ENCODE results near the gene VPS52. TPM values are rescaled to one million over a fixed set of nuclear protein-coding genes. Genes with fewer than 3 reads are reported as not detected.

VPS52 gene
- polyA plus RNA-seq, 1 donor from 2014 or later = 29.1 TPM

GRCh38 chr6:33217246-33217645 is 54.4 kb downstream of the VPS52 start:
- Histone ChIP-seq H3K4me3 (ENCODE audit: low read length) (no peak overlapping the region), H4K20me1 (ENCODE audit: insufficient read depth) (no peaks in the 10 kb centered on the region), H3K27ac (ENCODE audit: low read length) (no peak overlapping the region), H3K4me2 (ENCODE audit: low read length) (no peak overlapping the region), H3K9me2 (ENCODE audit: insufficient read depth, low read length) (no peaks in the 10 kb centered on the region), H3K9ac (ENCODE audit: low read length) (no peak overlapping the region), H3K36me3 (ENCODE audit: insufficient read depth, low read length) (no peaks in the 10 kb centered on the region), H3F3A (ENCODE audit: insufficient read depth, low read length, poor library complexity, severe bottlenecking) (no peaks in the 10 kb centered on the region), H2AFZ (ENCODE audit: low read depth, low read length) (no peak overlapping the region), H3K79me2 (replicated peaks; ENCODE audit: insufficient read depth, low read length) (no peaks in the 10 kb centered on the region), H3K9me3 (ENCODE audit: low read length) (no peaks in the 10 kb centered on the region), H3K27me3 (ENCODE audit: insufficient read depth, low read depth, low read length) (peaks cover 5% of the 10 kb centered on the region)
- no peak for TF ChIP-seq TAF1 (IDR thresholded peaks at IDR 0.05; ENCODE audit: low read depth)
- TF ChIP-seq CTCF (IDR thresholded peaks at IDR 0.05; ENCODE audit: poor library complexity, severe bottlenecking) = no peak
- no peak for TF ChIP-seq RAD21 (conservative IDR thresholded peaks at IDR 0.05)

- Histone ChIP-seq H3F3A (ENCODE audit: insufficient read depth, low read length, poor library complexity, severe bottlenecking) (no peaks in the 10 kb centered on the region), H3K9me2 (ENCODE audit: insufficient read depth, low read length) (no peaks in the 10 kb centered on the region), H3K4me2 (ENCODE audit: low read length) (no peak overlapping the region), H3K27ac (ENCODE audit: low read length) (no peak overlapping the region), H3K9me3 (ENCODE audit: low read length) (no peaks in the 10 kb centered on the region), H3K79me2 (replicated peaks; ENCODE audit: insufficient read depth, low read length) (no peaks in the 10 kb centered on the region), H3K9ac (ENCODE audit: low read length) (no peak overlapping the region), H3K4me3 (ENCODE audit: low read length) (no peak overlapping the region), H2AFZ (ENCODE audit: low read depth, low read length) (no peak overlapping the region), H3K27me3 (ENCODE audit: insufficient read depth, low read depth, low read length) (peaks cover 5% of the 10 kb centered on the region), H4K20me1 (ENCODE audit: insufficient read depth) (no peaks in the 10 kb centered on the region), H3K36me3 (ENCODE audit: insufficient read depth, low read length) (no peaks in the 10 kb centered on the region)
- TF ChIP-seq MXI1 (conservative IDR thresholded peaks at IDR 0.05; ENCODE audit: poor library complexity, severe bottlenecking) (no peak), POLR2AphosphoS5 (IDR thresholded peaks at IDR 0.05) (no peak), TAF1 (IDR thresholded peaks at IDR 0.05; ENCODE audit: low read depth) (no peak), EP300 (conservative IDR thresholded peaks at IDR 0.05; ENCODE audit: poor library complexity, severe bottlenecking) (no peak), RAD21 (conservative IDR thresholded peaks at IDR 0.05) (no peak), EZH2 (IDR thresholded peaks at IDR 0.05; ENCODE audit: borderline replicate concordance, insufficient read depth, low read length, poor library complexity, severe bottlenecking) (no peak), SMC3 (conservative IDR thresholded peaks at IDR 0.05; ENCODE audit: poor library complexity) (no peak), CTCF (IDR thresholded peaks at IDR 0.05; ENCODE audit: poor library complexity, severe bottlenecking) (no peak)
- TF ChIP-seq, protein P1, sequence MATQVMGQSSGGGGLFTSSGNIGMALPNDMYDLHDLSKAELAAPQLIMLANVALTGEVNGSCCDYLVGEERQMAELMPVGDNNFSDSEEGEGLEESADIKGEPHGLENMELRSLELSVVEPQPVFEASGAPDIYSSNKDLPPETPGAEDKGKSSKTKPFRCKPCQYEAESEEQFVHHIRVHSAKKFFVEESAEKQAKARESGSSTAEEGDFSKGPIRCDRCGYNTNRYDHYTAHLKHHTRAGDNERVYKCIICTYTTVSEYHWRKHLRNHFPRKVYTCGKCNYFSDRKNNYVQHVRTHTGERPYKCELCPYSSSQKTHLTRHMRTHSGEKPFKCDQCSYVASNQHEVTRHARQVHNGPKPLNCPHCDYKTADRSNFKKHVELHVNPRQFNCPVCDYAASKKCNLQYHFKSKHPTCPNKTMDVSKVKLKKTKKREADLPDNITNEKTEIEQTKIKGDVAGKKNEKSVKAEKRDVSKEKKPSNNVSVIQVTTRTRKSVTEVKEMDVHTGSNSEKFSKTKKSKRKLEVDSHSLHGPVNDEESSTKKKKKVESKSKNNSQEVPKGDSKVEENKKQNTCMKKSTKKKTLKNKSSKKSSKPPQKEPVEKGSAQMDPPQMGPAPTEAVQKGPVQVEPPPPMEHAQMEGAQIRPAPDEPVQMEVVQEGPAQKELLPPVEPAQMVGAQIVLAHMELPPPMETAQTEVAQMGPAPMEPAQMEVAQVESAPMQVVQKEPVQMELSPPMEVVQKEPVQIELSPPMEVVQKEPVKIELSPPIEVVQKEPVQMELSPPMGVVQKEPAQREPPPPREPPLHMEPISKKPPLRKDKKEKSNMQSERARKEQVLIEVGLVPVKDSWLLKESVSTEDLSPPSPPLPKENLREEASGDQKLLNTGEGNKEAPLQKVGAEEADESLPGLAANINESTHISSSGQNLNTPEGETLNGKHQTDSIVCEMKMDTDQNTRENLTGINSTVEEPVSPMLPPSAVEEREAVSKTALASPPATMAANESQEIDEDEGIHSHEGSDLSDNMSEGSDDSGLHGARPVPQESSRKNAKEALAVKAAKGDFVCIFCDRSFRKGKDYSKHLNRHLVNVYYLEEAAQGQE (IDR thresholded peaks at IDR 0.05; ENCODE audit: borderline replicate concordance) = no peak
Observed at GRCh38 chr6:33216117-33216649, 55.5 kb downstream of the VPS52 start.

All from neural cell (in vitro differentiated cells).